Panc1 (cell line): ENCODE data around the gene SLC1A2. TPM values are rescaled to one million over a fixed set of nuclear protein-coding genes. Genes with fewer than 3 reads are reported as not detected.

Experiments
- ATAC-seq: fragments of 200-7000 bp; cut with Tn5 transposase; 2 replicates; pipeline ENCODE4 v1.9.1; 2020; ENCODE audit warnings: mild to moderate bottlenecking, moderate library complexity
- BruUV-seq: library from RNA; stranded (reverse); fragments of 400-500 nt; replicated peaks from 2 replicates; lab custom pipeline; 2021; lab: Mats Ljungman, UMichigan
- CTCF ChIA-PET: fragments of 300-600 bp; sonication (Branson Sonifier 250); formaldehyde crosslinking; loops from one replicate; lab custom pipeline; 2022; ENCODE audit warnings: antibody characterized with exemption; lab: Charles Lee
- POLR2A ChIA-PET: fragments of 300-600 bp; sonication (Branson Sonifier 250); formaldehyde crosslinking; loops from one replicate; lab custom pipeline; 2022; ENCODE audit warnings: antibody characterized with exemption; lab: Charles Lee
- DNase-seq: peaks from one replicate; pipeline ENCODE4 v3.0.0-alpha.2; 2010; ENCODE audit warnings: low read depth, low spot score
- H3K27ac ChIP-seq: 2 replicates; pipeline ENCODE4 v1.5.1; 2011; ENCODE audit warnings: mild to moderate bottlenecking, low read length, inconsistent platforms
- H3K27me3 ChIP-seq: fragments of 200-500 bp; sonication (Bioruptor generic); 2 replicates; pipeline ENCODE4 v1.6.0; 2014; ENCODE audit warnings: low read length, inconsistent platforms; ENCODE audit not compliant: control insufficient read depth, insufficient read depth
- H3K36me3 ChIP-seq: fragments of 200-500 bp; sonication (Bioruptor generic); 2 replicates; pipeline ENCODE4 v1.5.1; 2014; ENCODE audit warnings: inconsistent platforms, mild to moderate bottlenecking, low read length, moderate library complexity; ENCODE audit not compliant: control insufficient read depth, insufficient read depth
- H3K4me1 ChIP-seq: 2 replicates; pipeline ENCODE4 v1.5.1; 2011; ENCODE audit warnings: inconsistent platforms, mild to moderate bottlenecking, low read length, moderate library complexity; ENCODE audit not compliant: control insufficient read depth, insufficient read depth
- H3K4me3 ChIP-seq, 2 experiments: 2 replicates each; pipeline ENCODE4 v1.5.1; 2011 to 2012; ENCODE audit warnings: low read depth in 2 of 2, low read length in 2 of 2, mild to moderate bottlenecking in 2 of 2, inconsistent platforms in 1 of 2, moderate library complexity in 1 of 2
- H3K9me3 ChIP-seq: fragments of 200-500 bp; sonication (Bioruptor generic); 2 replicates; pipeline ENCODE4 v1.5.1; 2014; ENCODE audit warnings: low read depth, mild to moderate bottlenecking, inconsistent platforms, low read length, moderate library complexity; ENCODE audit not compliant: control insufficient read depth, insufficient read depth
- POLR2AphosphoS5 ChIP-seq: IDR thresholded peaks from 2 replicates; pipeline ENCODE4 v1.6.1; 2012; ENCODE audit warnings: mild to moderate bottlenecking, low read depth, low read length, moderate library complexity
- SIN3A ChIP-seq: IDR thresholded peaks from 2 replicates; pipeline ENCODE4 v1.6.1; 2012; ENCODE audit warnings: low read depth, mild to moderate bottlenecking, low read length, moderate library complexity, borderline replicate concordance; ENCODE audit not compliant: insufficient read depth
- TCF7L2 ChIP-seq: IDR thresholded peaks from 2 replicates; pipeline ENCODE4 v1.6.1; 2011; ENCODE audit warnings: mild to moderate bottlenecking, low read depth, low read length, inconsistent platforms
- in situ Hi-C: cut with HindIII; loops from 2 replicates; pipeline ENCODE4 v1.10.0; 2016; ENCODE audit warnings: low sequenced_read_pairs, low pct_unique_long_range_greater_than_20kb
- intact Hi-C: fragments of 100-400 bp; cut with micrococcal nuclease; formaldehyde crosslinking; loops from one replicate; pipeline ENCODE4 v1.10.0; 2022; ENCODE audit not compliant: unreplicated experiment
- total RNA-seq: library from RNA; stranded (reverse); gene quantifications from one replicate; pipeline ENCODE4 v1.2.1, GENCODE V29; 2021; ENCODE audit not compliant: unreplicated experiment
- TF ChIP-seq, protein P1 (sequence below), 2 experiments: IDR thresholded peaks; 2 replicates each; pipeline ENCODE4 v1.6.1; 2011 to 2012; ENCODE audit warnings: low read depth in 2 of 2, control low read depth in 1 of 2, low read length in 1 of 2, mild to moderate bottlenecking in 1 of 2, moderate library complexity in 1 of 2; ENCODE audit not compliant: insufficient read depth in 1 of 2
- TF ChIP-seq, protein P2 (sequence below): fragments of 450-650 bp; IDR thresholded peaks from 2 replicates; pipeline ENCODE4 v1.5.1; 2017; ENCODE audit warnings: mild to moderate bottlenecking

SLC1A2 gene
- total RNA-seq, 1 experiment from 2014 or later = 0.21 TPM

DNA sequence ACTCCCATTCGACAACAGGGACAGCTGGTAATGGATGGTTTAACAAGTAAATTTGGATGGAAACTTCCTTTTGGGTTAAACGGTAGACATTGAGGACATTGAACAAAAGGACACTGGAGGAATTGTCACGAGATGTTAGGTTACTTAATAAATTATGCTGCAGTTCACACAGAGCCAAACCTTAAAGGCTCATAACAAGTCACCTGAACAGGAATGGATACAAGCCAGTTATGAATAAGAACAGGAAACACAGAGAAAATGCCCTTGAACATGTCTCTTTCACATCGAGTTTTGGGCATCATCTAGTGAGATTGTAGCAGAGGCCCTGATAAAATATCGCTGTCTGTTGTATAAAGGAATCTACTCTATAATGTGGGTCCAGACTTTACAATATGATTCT, 214.7 kb downstream of the SLC1A2 start:
- H3K4me1 ChIP-seq = peaks cover 78% of the 10 kb centered on the region
- TF ChIP-seq, protein P1, sequence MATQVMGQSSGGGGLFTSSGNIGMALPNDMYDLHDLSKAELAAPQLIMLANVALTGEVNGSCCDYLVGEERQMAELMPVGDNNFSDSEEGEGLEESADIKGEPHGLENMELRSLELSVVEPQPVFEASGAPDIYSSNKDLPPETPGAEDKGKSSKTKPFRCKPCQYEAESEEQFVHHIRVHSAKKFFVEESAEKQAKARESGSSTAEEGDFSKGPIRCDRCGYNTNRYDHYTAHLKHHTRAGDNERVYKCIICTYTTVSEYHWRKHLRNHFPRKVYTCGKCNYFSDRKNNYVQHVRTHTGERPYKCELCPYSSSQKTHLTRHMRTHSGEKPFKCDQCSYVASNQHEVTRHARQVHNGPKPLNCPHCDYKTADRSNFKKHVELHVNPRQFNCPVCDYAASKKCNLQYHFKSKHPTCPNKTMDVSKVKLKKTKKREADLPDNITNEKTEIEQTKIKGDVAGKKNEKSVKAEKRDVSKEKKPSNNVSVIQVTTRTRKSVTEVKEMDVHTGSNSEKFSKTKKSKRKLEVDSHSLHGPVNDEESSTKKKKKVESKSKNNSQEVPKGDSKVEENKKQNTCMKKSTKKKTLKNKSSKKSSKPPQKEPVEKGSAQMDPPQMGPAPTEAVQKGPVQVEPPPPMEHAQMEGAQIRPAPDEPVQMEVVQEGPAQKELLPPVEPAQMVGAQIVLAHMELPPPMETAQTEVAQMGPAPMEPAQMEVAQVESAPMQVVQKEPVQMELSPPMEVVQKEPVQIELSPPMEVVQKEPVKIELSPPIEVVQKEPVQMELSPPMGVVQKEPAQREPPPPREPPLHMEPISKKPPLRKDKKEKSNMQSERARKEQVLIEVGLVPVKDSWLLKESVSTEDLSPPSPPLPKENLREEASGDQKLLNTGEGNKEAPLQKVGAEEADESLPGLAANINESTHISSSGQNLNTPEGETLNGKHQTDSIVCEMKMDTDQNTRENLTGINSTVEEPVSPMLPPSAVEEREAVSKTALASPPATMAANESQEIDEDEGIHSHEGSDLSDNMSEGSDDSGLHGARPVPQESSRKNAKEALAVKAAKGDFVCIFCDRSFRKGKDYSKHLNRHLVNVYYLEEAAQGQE (IDR thresholded peaks at IDR 0.05; ENCODE audit: insufficient read depth in 1 of 2, low read depth in 2 of 2, low read length in 1 of 2) = no peak
- TF ChIP-seq SIN3A = no peak
- TF ChIP-seq POLR2AphosphoS5 = no peak
- TF ChIP-seq, protein P2, sequence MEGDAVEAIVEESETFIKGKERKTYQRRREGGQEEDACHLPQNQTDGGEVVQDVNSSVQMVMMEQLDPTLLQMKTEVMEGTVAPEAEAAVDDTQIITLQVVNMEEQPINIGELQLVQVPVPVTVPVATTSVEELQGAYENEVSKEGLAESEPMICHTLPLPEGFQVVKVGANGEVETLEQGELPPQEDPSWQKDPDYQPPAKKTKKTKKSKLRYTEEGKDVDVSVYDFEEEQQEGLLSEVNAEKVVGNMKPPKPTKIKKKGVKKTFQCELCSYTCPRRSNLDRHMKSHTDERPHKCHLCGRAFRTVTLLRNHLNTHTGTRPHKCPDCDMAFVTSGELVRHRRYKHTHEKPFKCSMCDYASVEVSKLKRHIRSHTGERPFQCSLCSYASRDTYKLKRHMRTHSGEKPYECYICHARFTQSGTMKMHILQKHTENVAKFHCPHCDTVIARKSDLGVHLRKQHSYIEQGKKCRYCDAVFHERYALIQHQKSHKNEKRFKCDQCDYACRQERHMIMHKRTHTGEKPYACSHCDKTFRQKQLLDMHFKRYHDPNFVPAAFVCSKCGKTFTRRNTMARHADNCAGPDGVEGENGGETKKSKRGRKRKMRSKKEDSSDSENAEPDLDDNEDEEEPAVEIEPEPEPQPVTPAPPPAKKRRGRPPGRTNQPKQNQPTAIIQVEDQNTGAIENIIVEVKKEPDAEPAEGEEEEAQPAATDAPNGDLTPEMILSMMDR = no peak
- TF ChIP-seq TCF7L2 = no peak
- no peak overlapping the region for H3K4me3 ChIP-seq
- CTCF ChIA-PET = no interaction called here
- intact Hi-C loops (no loop called here), in situ Hi-C loops (no loop called here)
- no peaks in the 10 kb centered on the region for H3K9me3 ChIP-seq
- no peak for DNase-seq
- H3K27me3 ChIP-seq = no peaks in the 10 kb centered on the region
- POLR2A ChIA-PET = no interaction called here
- no peak for ATAC-seq
- no TSS peak for BruUV-seq
- H3K27ac ChIP-seq = peak overlapping the region; percentile 70
- peaks cover 67% of the 10 kb centered on the region for H3K36me3 ChIP-seq

Other genes starting within 250 kb of the SLC1A2 start
- 0.13 TPM for gene PAMR1, start 106.1 kb upstream of the SLC1A2 start, total RNA-seq
- 31.1 TPM for gene FJX1, start 198.9 kb upstream of the SLC1A2 start, total RNA-seq
- gene TRIM44, start 243.2 kb upstream of the SLC1A2 start, total RNA-seq = 80.3 TPM